ENCODE data around the gene MSH5. TPM values are rescaled to one million over a fixed set of nuclear protein-coding genes. Genes with fewer than 3 reads are reported as not detected.

The MSH5 gene
- total and polyA plus RNA-seq, 2 of the 13 experiments (the other 11 are each of a cell fraction or from before 2014, with no cell fraction given): 10.2 to 38.7 TPM

- TF ChIP-seq BCLAF1 (IDR thresholded peaks at IDR 0.05): no peak
- no peak; the same call in 1 of the 2 replicates for TF ChIP-seq ZNF598 (CRISPR knock-in tag; IDR thresholded peaks at IDR 0.05; ENCODE audit: borderline replicate concordance)
- no peak for TF ChIP-seq IKZF4 (CRISPR knock-in tag; IDR thresholded peaks at IDR 0.05; ENCODE audit: borderline replicate concordance, low read depth, not compliant biosample characterization)
- TF ChIP-seq CBFB (CRISPR knock-in tag; IDR thresholded peaks at IDR 0.05): 0 out of 2 replicates have a peak, but pooled peaks have one; percentile 42
- TF ChIP-seq ZSCAN25 (CRISPR knock-in tag; IDR thresholded peaks at IDR 0.05): no peak; the same call in 1 of the 2 replicates
- TF ChIP-seq ZNF646 (CRISPR knock-in tag; IDR thresholded peaks at IDR 0.05): no peak
- TF ChIP-seq ZXDC (CRISPR knock-in tag; IDR thresholded peaks at IDR 0.05): no peak
- 0 out of 2 replicates have a peak, but pooled peaks have one; percentile 14 for TF ChIP-seq DR1 (CRISPR knock-in tag; IDR thresholded peaks at IDR 0.05)
- TF ChIP-seq ZMAT3 (CRISPR knock-in tag; conservative IDR thresholded peaks at IDR 0.05): no peak; the same call in 1 of the 2 replicates
- TF ChIP-seq ZNF737 (CRISPR knock-in tag; IDR thresholded peaks at IDR 0.05; ENCODE audit: borderline replicate concordance): no peak
- peak; percentile 79 for TF ChIP-seq SAP130 (CRISPR knock-in tag; IDR thresholded peaks at IDR 0.05; ENCODE audit: low read depth)
- TF ChIP-seq ZNF788 (CRISPR knock-in tag; IDR thresholded peaks at IDR 0.05; ENCODE audit: borderline replicate concordance): no peak; the same call in 1 of the 2 replicates
- peak; percentile 68; the same call in 1 of the 2 replicates for TF ChIP-seq ELF4 (CRISPR knock-in tag; IDR thresholded peaks at IDR 0.05; ENCODE audit: borderline replicate concordance)
- TF ChIP-seq HCFC1 (IDR thresholded peaks at IDR 0.05; ENCODE audit: low read depth, low read length): 0 out of 2 replicates have a peak, but pooled peaks have one; percentile 10
These were observed 10.3 kb upstream of the MSH5 start (continued) for GRCh38 chr6:31729515-31729978.

Data from HepG2 (cell line).